HepG2 (cell line): ENCODE results near the gene SRCIN1. TPM values are rescaled to one million over a fixed set of nuclear protein-coding genes. Genes with fewer than 3 reads are reported as not detected.
A peak's percentile ranks its signal among the peaks of the same experiment; 100 is the strongest.

ENCODE experiments used
- ATF5 ChIP-seq: sonication (generic); formaldehyde crosslinking; IDR thresholded peaks from 2 replicates; pipeline ENCODE4 v1.4.0; 2020; ENCODE audit warnings: mild to moderate bottlenecking, low read depth, missing genetic modification reagents
- CSRNP1 ChIP-seq: sonication (generic); formaldehyde crosslinking; IDR thresholded peaks from 2 replicates; pipeline ENCODE4 v1.8.1; 2023; ENCODE audit warnings: mild to moderate bottlenecking, missing genetic modification reagents
- FOXP4 ChIP-seq: sonication (generic); formaldehyde crosslinking; IDR thresholded peaks from 2 replicates; pipeline ENCODE4 v1.4.0; 2020; ENCODE audit warnings: missing genetic modification reagents
- GMEB1 ChIP-seq: sonication (generic); formaldehyde crosslinking; IDR thresholded peaks from 2 replicates; pipeline ENCODE4 v1.5.1; 2020; ENCODE audit warnings: missing genetic modification reagents, mild to moderate bottlenecking, borderline replicate concordance
- HBP1 ChIP-seq: IDR thresholded peaks from 2 replicates; pipeline ENCODE4 v1.6.1; 2016; ENCODE audit warnings: low read depth, control low read depth
- IKZF1 ChIP-seq: fragments of 450-650 bp; IDR thresholded peaks from 2 replicates; pipeline ENCODE4 v1.7.1; 2016
- RBAK ChIP-seq: sonication (generic); formaldehyde crosslinking; IDR thresholded peaks from 2 replicates; pipeline ENCODE4 v1.5.1; 2020; ENCODE audit warnings: mild to moderate bottlenecking, missing genetic modification reagents
- SIX1 ChIP-seq: sonication (generic); formaldehyde crosslinking; IDR thresholded peaks from 2 replicates; pipeline ENCODE4 v1.4.0; 2020; ENCODE audit warnings: missing genetic modification reagents, borderline replicate concordance
- SOX5 ChIP-seq: IDR thresholded peaks from 2 replicates; pipeline ENCODE4 v1.6.1; 2016; ENCODE audit warnings: borderline replicate concordance
- SP140L ChIP-seq: sonication (generic); formaldehyde crosslinking; IDR thresholded peaks from 2 replicates; pipeline ENCODE4 v1.4.0; 2020; ENCODE audit warnings: missing genetic modification reagents, borderline replicate concordance
- ZNF282 ChIP-seq: fragments of 450-650 bp; IDR thresholded peaks from 2 replicates; pipeline ENCODE4 v1.6.1; 2018; ENCODE audit not compliant: partially characterized antibody
- ZNF543 ChIP-seq: sonication (generic); formaldehyde crosslinking; IDR thresholded peaks from 2 replicates; pipeline ENCODE4 v1.4.0; 2020; ENCODE audit warnings: mild to moderate bottlenecking, missing genetic modification reagents
- ZNF709 ChIP-seq: sonication (generic); formaldehyde crosslinking; IDR thresholded peaks from 2 replicates; pipeline ENCODE4 v1.5.0; 2020; ENCODE audit warnings: mild to moderate bottlenecking, missing genetic modification reagents
- ZNF775 ChIP-seq: sonication (generic); formaldehyde crosslinking; IDR thresholded peaks from 2 replicates; pipeline ENCODE4 v1.4.0; 2020; ENCODE audit warnings: missing genetic modification reagents, mild to moderate bottlenecking, moderate library complexity, borderline replicate concordance
- polyA plus RNA-seq, 8 experiments: library from polyadenylated mRNA; depleted of rRNA in 3 of 8; stranded (reverse) in 7 of 8; unstranded in 1 of 8; fragments of >200 nt; fragmentation: Illumina TruSeq in 4 of 8; extraction: Trizol in 4 of 8; gene quantifications; 2 replicates each; pipeline versions ENCODE4 v1.2.1 to v1.2.3, GENCODE V29; 2011 to 2016; ENCODE audit warnings: low read depth in 4 of 8, missing spikeins in 1 of 8, mixed read lengths in 1 of 8; ENCODE audit not compliant: insufficient read depth in 1 of 8
- total RNA-seq, 5 experiments: library from RNA; depleted of rRNA; stranded (reverse); fragments of >200 nt; fragmentation: Illumina TruSeq; extraction: Trizol; gene quantifications; 2 replicates each; pipeline ENCODE4 v1.2.3, GENCODE V29; 2016; ENCODE audit warnings: low read depth in 1 of 5
- TF ChIP-seq, protein P1 (sequence below), 2 experiments: sonication (generic) in 1 of 2; formaldehyde crosslinking in 1 of 2; IDR thresholded peaks; 2 replicates each; pipeline versions ENCODE4 v1.4.0 to v1.6.1; 2016 to 2020; ENCODE audit warnings: borderline replicate concordance in 1 of 2, low read depth in 1 of 2, mild to moderate bottlenecking in 1 of 2, missing genetic modification reagents in 1 of 2

Gene SRCIN1
- total and polyA plus RNA-seq, 2 of the 13 experiments (the other 11 are each of a cell fraction or from before 2014, with no cell fraction given): 1.2 to 9.6 TPM

DNA sequence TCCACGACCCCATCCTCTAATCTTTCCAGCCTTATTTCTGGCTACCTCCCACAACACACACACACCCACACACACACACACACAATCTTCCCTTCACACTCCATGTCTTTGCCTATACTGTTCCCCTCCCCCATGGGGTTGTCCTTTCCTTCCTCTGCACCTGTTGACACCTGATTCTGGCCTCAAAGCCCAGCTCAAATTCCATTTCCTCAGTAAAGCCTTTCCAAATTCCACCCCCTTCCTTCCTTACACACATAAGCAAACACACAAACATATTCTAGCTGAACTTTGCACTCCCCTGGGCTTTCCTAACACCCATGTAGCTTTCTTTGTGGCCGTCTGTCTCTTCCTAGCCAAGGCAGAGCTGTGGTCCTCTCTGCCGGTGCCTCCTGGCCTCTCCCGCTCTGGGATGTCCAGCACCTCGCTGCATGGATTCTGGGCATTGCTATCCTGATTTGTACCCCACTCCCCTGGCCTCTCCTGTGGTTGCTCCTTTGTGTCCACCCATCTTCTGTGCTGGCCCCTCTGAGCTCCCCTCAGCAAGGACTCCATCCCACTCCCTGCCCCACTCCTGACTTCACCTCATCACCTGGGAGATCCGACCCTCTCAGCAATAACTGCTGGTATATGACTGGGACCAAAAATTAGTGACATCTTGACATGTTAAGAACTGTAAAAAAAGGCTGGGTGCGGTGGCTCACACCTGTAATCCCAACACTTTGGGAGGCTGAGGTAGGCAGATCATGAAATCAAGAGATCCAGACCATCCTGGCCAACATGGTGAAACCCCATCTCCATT, 8.4 kb upstream of the SRCIN1 start (continued):
- TF ChIP-seq ZNF543 (CRISPR knock-in tag) (peak; percentile 36), FOXP4 (peak; percentile 100), CSRNP1 (CRISPR knock-in tag) (peak; percentile 17; the same call in 1 of the 2 replicates), GMEB1 (CRISPR knock-in tag) (0 out of 2 replicates have a peak, but pooled peaks have one; percentile 42), SP140L (CRISPR knock-in tag) (0 out of 2 replicates have a peak, but pooled peaks have one; percentile 91), ZNF282 (peak; percentile 59), IKZF1 (peak; percentile 89; the same call in 1 of the 2 replicates), ZNF775 (CRISPR knock-in tag) (no peak), ATF5 (CRISPR knock-in tag) (no peak; the same call in 1 of the 2 replicates), SIX1 (peak; percentile 98), HBP1 (CRISPR knock-in tag) (peak; percentile 59; the same call in 1 of the 2 replicates), ZNF709 (CRISPR knock-in tag) (peak; percentile 50; the same call in 1 of the 2 replicates), SOX5 (CRISPR knock-in tag) (peak; percentile 95), RBAK (CRISPR knock-in tag) (peak; percentile 78; the same call in 1 of the 2 replicates)
- TF ChIP-seq, protein P1, sequence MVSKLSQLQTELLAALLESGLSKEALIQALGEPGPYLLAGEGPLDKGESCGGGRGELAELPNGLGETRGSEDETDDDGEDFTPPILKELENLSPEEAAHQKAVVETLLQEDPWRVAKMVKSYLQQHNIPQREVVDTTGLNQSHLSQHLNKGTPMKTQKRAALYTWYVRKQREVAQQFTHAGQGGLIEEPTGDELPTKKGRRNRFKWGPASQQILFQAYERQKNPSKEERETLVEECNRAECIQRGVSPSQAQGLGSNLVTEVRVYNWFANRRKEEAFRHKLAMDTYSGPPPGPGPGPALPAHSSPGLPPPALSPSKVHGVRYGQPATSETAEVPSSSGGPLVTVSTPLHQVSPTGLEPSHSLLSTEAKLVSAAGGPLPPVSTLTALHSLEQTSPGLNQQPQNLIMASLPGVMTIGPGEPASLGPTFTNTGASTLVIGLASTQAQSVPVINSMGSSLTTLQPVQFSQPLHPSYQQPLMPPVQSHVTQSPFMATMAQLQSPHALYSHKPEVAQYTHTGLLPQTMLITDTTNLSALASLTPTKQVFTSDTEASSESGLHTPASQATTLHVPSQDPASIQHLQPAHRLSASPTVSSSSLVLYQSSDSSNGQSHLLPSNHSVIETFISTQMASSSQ (IDR thresholded peaks at IDR 0.05; ENCODE audit: low read depth): peak; percentile 85; the same call in 1 of the 2 replicates
- TF ChIP-seq, protein P1 (CRISPR knock-in tag; IDR thresholded peaks at IDR 0.05; ENCODE audit: borderline replicate concordance): peak; percentile 95
